Gastroesophageal sphincter (tissue), 4 donors: ENCODE data around the gene RAB36. TPM values are rescaled to one million over a fixed set of nuclear protein-coding genes. Genes with fewer than 3 reads are reported as not detected.

Experiments used
- ATAC-seq: fragments of 150-250 bp; one replicate; pipeline ENCODE4 v1.9.1; 2016; ENCODE audit warnings: mild to moderate bottlenecking, moderate library complexity
- H3K27ac ChIP-seq, 4 donors: fragments of 200-600 bp; sonication (generic) in 3 of 4; 1 replicate in 3 of 4; 2 replicates in 1 of 4; pipeline ENCODE4 v1.5.1; 2016 to 2019
- H3K27me3 ChIP-seq: fragments of 200-600 bp; sonication (generic); one replicate; pipeline ENCODE4 v1.5.1; 2019
- H3K36me3 ChIP-seq, 2 donors: fragments of 200-600 bp; sonication (generic); one replicate each; pipeline ENCODE4 v1.5.1; 2019; ENCODE audit warnings: control low read depth in 1 of 2
- H3K4me1 ChIP-seq, 3 donors: fragments of 200-600 bp; sonication (generic); 1 replicate in 2 of 3; 2 replicates in 1 of 3; pipeline ENCODE4 v1.5.1; 2016 to 2019; ENCODE audit warnings: control low read depth in 2 of 3
- H3K4me3 ChIP-seq, 2 donors: fragments of 200-600 bp; sonication (generic); one replicate each; pipeline ENCODE4 v1.5.1; 2019; ENCODE audit warnings: mild to moderate bottlenecking in 1 of 2, moderate library complexity in 1 of 2
- H3K9me3 ChIP-seq, 3 donors: fragments of 200-600 bp; sonication (generic); one replicate each; pipeline ENCODE4 v1.5.1; 2017 to 2019; ENCODE audit warnings: control low read depth in 2 of 3
- EP300 ChIP-seq: sonication (generic); formaldehyde crosslinking; IDR thresholded peaks from one replicate; pipeline ENCODE4 v1.6.1; 2017; ENCODE audit warnings: antibody characterized with exemption, mild to moderate bottlenecking
- POLR2A ChIP-seq, 2 donors: fragments of 450-650 bp; IDR thresholded peaks; one replicate each; pipeline ENCODE4 v1.6.1; 2017; ENCODE audit warnings: antibody characterized with exemption in 2 of 2, mild to moderate bottlenecking in 2 of 2, moderate library complexity in 1 of 2
- POLR2AphosphoS5 ChIP-seq: sonication (generic); formaldehyde crosslinking; IDR thresholded peaks from one replicate; pipeline ENCODE4 v1.6.1; 2017; ENCODE audit warnings: antibody characterized with exemption
- WGBS, 2 donors: methylation state at CpG; one replicate each; pipeline ENCODE4 v1.1.5; 2018; ENCODE audit warnings: low coverage in 1 of 2; 5-methylcytosine and 5-hydroxymethylcytosine counted together
- total RNA-seq, 4 donors: library from RNA; depleted of rRNA; stranded (reverse); fragments of >200 nt; gene quantifications; one replicate each; pipeline ENCODE4 v1.1.0, GENCODE V29; 2016
- TF ChIP-seq, protein P1 (sequence below), 4 experiments: fragments of 200-600 bp in 2 of 4; fragments of 450-650 bp in 2 of 4; sonication (generic) in 1 of 4; IDR thresholded peaks; one replicate each; pipeline ENCODE4 v1.5.1; 2017 to 2019; ENCODE audit warnings: antibody characterized with exemption in 4 of 4, mild to moderate bottlenecking in 2 of 4, moderate library complexity in 2 of 4

RAB36 gene
- total RNA-seq, 4 donors from 2014 or later = 3.9 to 12.2 (median 6.7) TPM

GRCh38 chr22:23117891-23118646 lies 27.2 kb upstream of the RAB36 start:
- no peak overlapping the region for H3K27ac ChIP-seq
- no peak overlapping the region for H3K4me3 ChIP-seq
- no peaks in the 10 kb centered on the region for H3K27me3 ChIP-seq
- WGBS, 2 donors = 82% methylated on average over 4 of the region's 15 CpGs; no CpG with 5 or more reads in 1 of the 2 donors
- H3K36me3 ChIP-seq = peaks cover 0 to 10% of the 10 kb centered on the region in 2 donors
- TF ChIP-seq POLR2AphosphoS5 (no peak), POLR2A (IDR thresholded peaks at IDR 0.05) (no peak), EP300 (no peak)
- TF ChIP-seq, protein P1, sequence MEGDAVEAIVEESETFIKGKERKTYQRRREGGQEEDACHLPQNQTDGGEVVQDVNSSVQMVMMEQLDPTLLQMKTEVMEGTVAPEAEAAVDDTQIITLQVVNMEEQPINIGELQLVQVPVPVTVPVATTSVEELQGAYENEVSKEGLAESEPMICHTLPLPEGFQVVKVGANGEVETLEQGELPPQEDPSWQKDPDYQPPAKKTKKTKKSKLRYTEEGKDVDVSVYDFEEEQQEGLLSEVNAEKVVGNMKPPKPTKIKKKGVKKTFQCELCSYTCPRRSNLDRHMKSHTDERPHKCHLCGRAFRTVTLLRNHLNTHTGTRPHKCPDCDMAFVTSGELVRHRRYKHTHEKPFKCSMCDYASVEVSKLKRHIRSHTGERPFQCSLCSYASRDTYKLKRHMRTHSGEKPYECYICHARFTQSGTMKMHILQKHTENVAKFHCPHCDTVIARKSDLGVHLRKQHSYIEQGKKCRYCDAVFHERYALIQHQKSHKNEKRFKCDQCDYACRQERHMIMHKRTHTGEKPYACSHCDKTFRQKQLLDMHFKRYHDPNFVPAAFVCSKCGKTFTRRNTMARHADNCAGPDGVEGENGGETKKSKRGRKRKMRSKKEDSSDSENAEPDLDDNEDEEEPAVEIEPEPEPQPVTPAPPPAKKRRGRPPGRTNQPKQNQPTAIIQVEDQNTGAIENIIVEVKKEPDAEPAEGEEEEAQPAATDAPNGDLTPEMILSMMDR (IDR thresholded peaks at IDR 0.05) = no peak
- no peaks in the 10 kb centered on the region for H3K9me3 ChIP-seq
- no peak for ATAC-seq
- H3K4me1 ChIP-seq = peaks cover 0 to 7% (median 0%) of the 10 kb centered on the region in 3 donors

GRCh38 chr22:23118647-23119493 lies 26.4 kb upstream of the RAB36 start:
- H3K4me3 ChIP-seq = no peak overlapping the region
- H3K4me1 ChIP-seq = no peaks in the 10 kb centered on the region
- 89% methylated on average over 4 of the region's 7 CpGs; no CpG with 5 or more reads in 1 of the 2 donors for WGBS, 2 donors
- TF ChIP-seq POLR2A (IDR thresholded peaks at IDR 0.05) = no peak
- TF ChIP-seq, protein P1 (IDR thresholded peaks at IDR 0.05) = no peak
- TF ChIP-seq EP300 = no peak
- TF ChIP-seq POLR2AphosphoS5 = no peak
- H3K36me3 ChIP-seq = peaks cover 0 to 13% of the 10 kb centered on the region in 2 donors
- H3K27me3 ChIP-seq = no peaks in the 10 kb centered on the region
- no peak for ATAC-seq
- no peak overlapping the region for H3K27ac ChIP-seq
- no peaks in the 10 kb centered on the region for H3K9me3 ChIP-seq

- WGBS, 2 donors = 40 to 70% methylated on average over 2 to 6 of the region's 15 CpGs
- Histone ChIP-seq H3K27ac (no peak overlapping the region), H3K4me3 (no peak overlapping the region), H3K9me3 (no peaks in the 10 kb centered on the region), H3K36me3 (peaks cover 0 to 16% of the 10 kb centered on the region in 2 donors), H3K27me3 (no peaks in the 10 kb centered on the region), H3K4me1 (peaks cover 0 to 6% (median 0%) of the 10 kb centered on the region in 3 donors)
- ATAC-seq = no peak
- TF ChIP-seq POLR2AphosphoS5 (no peak), EP300 (no peak), POLR2A (IDR thresholded peaks at IDR 0.05) (no peak)
- TF ChIP-seq, protein P1 (IDR thresholded peaks at IDR 0.05) = no peak
These were observed 25.5 kb upstream of the RAB36 start for GRCh38 chr22:23119494-23120414.

GRCh38 chr22:23120415-23120899 lies 24.8 kb upstream of the RAB36 start:
- H3K27ac ChIP-seq = no peak overlapping the region
- WGBS, 2 donors = 48 to 86% methylated on average over 2 to 3 of the region's 7 CpGs
- peaks cover 0 to 12% (median 0%) of the 10 kb centered on the region in 3 donors for H3K4me1 ChIP-seq
- H3K9me3 ChIP-seq = no peaks in the 10 kb centered on the region
- no peak overlapping the region for H3K4me3 ChIP-seq
- H3K36me3 ChIP-seq = peaks cover 0 to 21% of the 10 kb centered on the region in 2 donors
- no peak for ATAC-seq
- no peaks in the 10 kb centered on the region for H3K27me3 ChIP-seq
- TF ChIP-seq EP300 (no peak), POLR2AphosphoS5 (no peak), POLR2A (IDR thresholded peaks at IDR 0.05) (no peak)
- TF ChIP-seq, protein P1 (IDR thresholded peaks at IDR 0.05) = no peak
